Panc1 (cell line): ENCODE measurements around the gene ZNF160. TPM values are rescaled to one million over a fixed set of nuclear protein-coding genes. Genes with fewer than 3 reads are reported as not detected.

ENCODE experiments used
- ATAC-seq: fragments of 200-7000 bp; cut with Tn5 transposase; 2 replicates; pipeline ENCODE4 v1.9.1; 2020; ENCODE audit warnings: mild to moderate bottlenecking, moderate library complexity
- BruUV-seq: library from RNA; stranded (reverse); fragments of 400-500 nt; replicated peaks from 2 replicates; lab custom pipeline; 2021; lab: Mats Ljungman, UMichigan
- CTCF ChIA-PET: fragments of 300-600 bp; sonication (Branson Sonifier 250); formaldehyde crosslinking; loops from one replicate; lab custom pipeline; 2022; ENCODE audit warnings: antibody characterized with exemption; lab: Charles Lee
- POLR2A ChIA-PET: fragments of 300-600 bp; sonication (Branson Sonifier 250); formaldehyde crosslinking; loops from one replicate; lab custom pipeline; 2022; ENCODE audit warnings: antibody characterized with exemption; lab: Charles Lee
- DNase-seq: peaks from one replicate; pipeline ENCODE4 v3.0.0-alpha.2; 2010; ENCODE audit warnings: low read depth, low spot score
- H3K27ac ChIP-seq: 2 replicates; pipeline ENCODE4 v1.5.1; 2011; ENCODE audit warnings: mild to moderate bottlenecking, low read length, inconsistent platforms
- H3K27me3 ChIP-seq: fragments of 200-500 bp; sonication (Bioruptor generic); 2 replicates; pipeline ENCODE4 v1.6.0; 2014; ENCODE audit warnings: low read length, inconsistent platforms; ENCODE audit not compliant: control insufficient read depth, insufficient read depth
- H3K36me3 ChIP-seq: fragments of 200-500 bp; sonication (Bioruptor generic); 2 replicates; pipeline ENCODE4 v1.5.1; 2014; ENCODE audit warnings: inconsistent platforms, mild to moderate bottlenecking, low read length, moderate library complexity; ENCODE audit not compliant: control insufficient read depth, insufficient read depth
- H3K4me1 ChIP-seq: 2 replicates; pipeline ENCODE4 v1.5.1; 2011; ENCODE audit warnings: inconsistent platforms, mild to moderate bottlenecking, low read length, moderate library complexity; ENCODE audit not compliant: control insufficient read depth, insufficient read depth
- H3K4me3 ChIP-seq, 2 experiments: 2 replicates each; pipeline ENCODE4 v1.5.1; 2011 to 2012; ENCODE audit warnings: low read depth in 2 of 2, low read length in 2 of 2, mild to moderate bottlenecking in 2 of 2, inconsistent platforms in 1 of 2, moderate library complexity in 1 of 2
- H3K9me3 ChIP-seq: fragments of 200-500 bp; sonication (Bioruptor generic); 2 replicates; pipeline ENCODE4 v1.5.1; 2014; ENCODE audit warnings: low read depth, mild to moderate bottlenecking, inconsistent platforms, low read length, moderate library complexity; ENCODE audit not compliant: control insufficient read depth, insufficient read depth
- POLR2AphosphoS5 ChIP-seq: IDR thresholded peaks from 2 replicates; pipeline ENCODE4 v1.6.1; 2012; ENCODE audit warnings: mild to moderate bottlenecking, low read depth, low read length, moderate library complexity
- SIN3A ChIP-seq: IDR thresholded peaks from 2 replicates; pipeline ENCODE4 v1.6.1; 2012; ENCODE audit warnings: low read depth, mild to moderate bottlenecking, low read length, moderate library complexity, borderline replicate concordance; ENCODE audit not compliant: insufficient read depth
- TCF7L2 ChIP-seq: IDR thresholded peaks from 2 replicates; pipeline ENCODE4 v1.6.1; 2011; ENCODE audit warnings: mild to moderate bottlenecking, low read depth, low read length, inconsistent platforms
- in situ Hi-C: cut with HindIII; loops from 2 replicates; pipeline ENCODE4 v1.10.0; 2016; ENCODE audit warnings: low sequenced_read_pairs, low pct_unique_long_range_greater_than_20kb
- intact Hi-C: fragments of 100-400 bp; cut with micrococcal nuclease; formaldehyde crosslinking; loops from one replicate; pipeline ENCODE4 v1.10.0; 2022; ENCODE audit not compliant: unreplicated experiment
- total RNA-seq: library from RNA; stranded (reverse); gene quantifications from one replicate; pipeline ENCODE4 v1.2.1, GENCODE V29; 2021; ENCODE audit not compliant: unreplicated experiment
- TF ChIP-seq, protein P1 (sequence below): fragments of 450-650 bp; IDR thresholded peaks from 2 replicates; pipeline ENCODE4 v1.5.1; 2017; ENCODE audit warnings: mild to moderate bottlenecking
- TF ChIP-seq, protein P2 (sequence below), 2 experiments: IDR thresholded peaks; 2 replicates each; pipeline ENCODE4 v1.6.1; 2011 to 2012; ENCODE audit warnings: low read depth in 2 of 2, control low read depth in 1 of 2, low read length in 1 of 2, mild to moderate bottlenecking in 1 of 2, moderate library complexity in 1 of 2; ENCODE audit not compliant: insufficient read depth in 1 of 2

ZNF160 gene
- total RNA-seq, 1 experiment from 2014 or later: 29.1 TPM

DNA sequence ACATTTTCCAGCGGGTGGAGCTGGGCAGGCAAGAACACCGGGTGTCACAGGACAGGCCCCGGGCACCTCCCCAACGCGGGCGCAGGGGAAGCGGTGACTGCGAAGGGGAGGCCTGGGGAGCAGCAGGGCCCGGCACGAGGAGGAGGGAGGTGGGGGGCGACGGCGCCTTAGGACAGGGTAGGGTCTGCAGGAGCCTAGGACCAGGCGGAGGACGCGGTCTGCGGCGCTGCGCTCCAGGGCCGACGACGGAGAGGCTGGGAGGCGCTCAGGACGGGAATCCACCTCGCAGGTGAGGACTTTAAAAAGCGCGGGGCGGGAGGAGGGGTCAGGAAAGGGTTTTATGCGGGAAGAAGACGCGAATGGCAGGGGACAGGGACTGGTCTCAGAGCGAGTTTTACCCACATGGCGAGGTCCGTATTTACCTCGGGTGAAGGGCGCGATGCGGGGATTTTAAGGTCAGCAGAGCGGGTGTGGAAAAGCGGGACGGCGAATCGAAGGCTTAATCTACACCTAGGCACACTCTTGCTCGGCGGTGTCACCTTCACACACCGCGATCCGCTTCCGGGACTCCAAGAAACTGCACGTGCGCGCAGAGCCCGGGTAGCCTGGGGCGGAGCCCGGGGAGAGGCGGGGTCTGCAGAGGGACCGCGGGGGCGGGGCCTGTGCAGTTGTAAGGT is 45.2 kb downstream of the ZNF160 start:
- POLR2A ChIA-PET: no interaction called here
- ATAC-seq (no peak), DNase-seq (no peak)
- no peak overlapping the region for H3K27ac ChIP-seq
- H3K36me3 ChIP-seq: no peaks in the 10 kb centered on the region
- no peak overlapping the region for H3K4me3 ChIP-seq
- in situ Hi-C loops (no loop called here), intact Hi-C loops (no loop called here)
- H3K9me3 ChIP-seq: peaks cover 4% of the 10 kb centered on the region; the same call in 1 of the 2 replicates
- TF ChIP-seq POLR2AphosphoS5 (no peak), SIN3A (no peak), TCF7L2 (no peak)
- TF ChIP-seq, protein P1, sequence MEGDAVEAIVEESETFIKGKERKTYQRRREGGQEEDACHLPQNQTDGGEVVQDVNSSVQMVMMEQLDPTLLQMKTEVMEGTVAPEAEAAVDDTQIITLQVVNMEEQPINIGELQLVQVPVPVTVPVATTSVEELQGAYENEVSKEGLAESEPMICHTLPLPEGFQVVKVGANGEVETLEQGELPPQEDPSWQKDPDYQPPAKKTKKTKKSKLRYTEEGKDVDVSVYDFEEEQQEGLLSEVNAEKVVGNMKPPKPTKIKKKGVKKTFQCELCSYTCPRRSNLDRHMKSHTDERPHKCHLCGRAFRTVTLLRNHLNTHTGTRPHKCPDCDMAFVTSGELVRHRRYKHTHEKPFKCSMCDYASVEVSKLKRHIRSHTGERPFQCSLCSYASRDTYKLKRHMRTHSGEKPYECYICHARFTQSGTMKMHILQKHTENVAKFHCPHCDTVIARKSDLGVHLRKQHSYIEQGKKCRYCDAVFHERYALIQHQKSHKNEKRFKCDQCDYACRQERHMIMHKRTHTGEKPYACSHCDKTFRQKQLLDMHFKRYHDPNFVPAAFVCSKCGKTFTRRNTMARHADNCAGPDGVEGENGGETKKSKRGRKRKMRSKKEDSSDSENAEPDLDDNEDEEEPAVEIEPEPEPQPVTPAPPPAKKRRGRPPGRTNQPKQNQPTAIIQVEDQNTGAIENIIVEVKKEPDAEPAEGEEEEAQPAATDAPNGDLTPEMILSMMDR: no peak
- TF ChIP-seq, protein P2, sequence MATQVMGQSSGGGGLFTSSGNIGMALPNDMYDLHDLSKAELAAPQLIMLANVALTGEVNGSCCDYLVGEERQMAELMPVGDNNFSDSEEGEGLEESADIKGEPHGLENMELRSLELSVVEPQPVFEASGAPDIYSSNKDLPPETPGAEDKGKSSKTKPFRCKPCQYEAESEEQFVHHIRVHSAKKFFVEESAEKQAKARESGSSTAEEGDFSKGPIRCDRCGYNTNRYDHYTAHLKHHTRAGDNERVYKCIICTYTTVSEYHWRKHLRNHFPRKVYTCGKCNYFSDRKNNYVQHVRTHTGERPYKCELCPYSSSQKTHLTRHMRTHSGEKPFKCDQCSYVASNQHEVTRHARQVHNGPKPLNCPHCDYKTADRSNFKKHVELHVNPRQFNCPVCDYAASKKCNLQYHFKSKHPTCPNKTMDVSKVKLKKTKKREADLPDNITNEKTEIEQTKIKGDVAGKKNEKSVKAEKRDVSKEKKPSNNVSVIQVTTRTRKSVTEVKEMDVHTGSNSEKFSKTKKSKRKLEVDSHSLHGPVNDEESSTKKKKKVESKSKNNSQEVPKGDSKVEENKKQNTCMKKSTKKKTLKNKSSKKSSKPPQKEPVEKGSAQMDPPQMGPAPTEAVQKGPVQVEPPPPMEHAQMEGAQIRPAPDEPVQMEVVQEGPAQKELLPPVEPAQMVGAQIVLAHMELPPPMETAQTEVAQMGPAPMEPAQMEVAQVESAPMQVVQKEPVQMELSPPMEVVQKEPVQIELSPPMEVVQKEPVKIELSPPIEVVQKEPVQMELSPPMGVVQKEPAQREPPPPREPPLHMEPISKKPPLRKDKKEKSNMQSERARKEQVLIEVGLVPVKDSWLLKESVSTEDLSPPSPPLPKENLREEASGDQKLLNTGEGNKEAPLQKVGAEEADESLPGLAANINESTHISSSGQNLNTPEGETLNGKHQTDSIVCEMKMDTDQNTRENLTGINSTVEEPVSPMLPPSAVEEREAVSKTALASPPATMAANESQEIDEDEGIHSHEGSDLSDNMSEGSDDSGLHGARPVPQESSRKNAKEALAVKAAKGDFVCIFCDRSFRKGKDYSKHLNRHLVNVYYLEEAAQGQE (IDR thresholded peaks at IDR 0.05; ENCODE audit: insufficient read depth in 1 of 2, low read depth in 2 of 2, low read length in 1 of 2): no peak
- H3K4me1 ChIP-seq: no peaks in the 10 kb centered on the region
- CTCF ChIA-PET: no interaction called here
- no TSS peak for BruUV-seq
- no peaks in the 10 kb centered on the region for H3K27me3 ChIP-seq

DNA sequence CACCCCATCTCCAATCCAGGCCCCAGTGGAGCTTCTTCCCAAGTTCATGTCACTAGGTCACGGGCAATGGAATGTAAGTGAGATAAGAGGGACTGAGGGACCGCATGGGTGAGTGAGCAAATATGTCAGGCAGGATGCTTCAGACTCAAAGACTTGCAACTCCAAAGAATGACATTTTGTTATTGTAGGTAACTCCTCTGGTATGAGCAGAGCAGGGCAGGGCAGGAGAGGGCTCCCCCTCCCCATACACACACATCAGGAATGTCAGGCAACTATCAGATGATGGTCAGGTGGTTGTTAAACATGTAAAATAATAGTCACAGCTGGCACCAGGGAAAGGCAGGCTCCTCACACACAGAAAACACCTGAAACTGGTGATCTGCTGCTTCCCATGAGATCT is 48.1 kb downstream of the ZNF160 start:
- no peaks in the 10 kb centered on the region for H3K27me3 ChIP-seq
- POLR2A ChIA-PET: no interaction called here
- TF ChIP-seq, protein P1: no peak
- TF ChIP-seq SIN3A (no peak), POLR2AphosphoS5 (no peak), TCF7L2 (no peak)
- TF ChIP-seq, protein P2 (IDR thresholded peaks at IDR 0.05; ENCODE audit: insufficient read depth in 1 of 2, low read depth in 2 of 2, low read length in 1 of 2): no peak
- in situ Hi-C loops: no loop called here
- H3K27ac ChIP-seq: no peak overlapping the region
- intact Hi-C loops: no loop called here
- H3K4me1 ChIP-seq: no peaks in the 10 kb centered on the region
- H3K36me3 ChIP-seq: no peaks in the 10 kb centered on the region
- BruUV-seq: no TSS peak
- CTCF ChIA-PET: no interaction called here
- H3K4me3 ChIP-seq: no peak overlapping the region
- ATAC-seq (0 out of 2 replicates have a peak, but pooled peaks have one; percentile 56), DNase-seq (no peak)
- peaks cover 4% of the 10 kb centered on the region; the same call in 1 of the 2 replicates for H3K9me3 ChIP-seq
